HepG2 (cell line): ENCODE measurements around the gene ARL11. TPM values are rescaled to one million over a fixed set of nuclear protein-coding genes. Genes with fewer than 3 reads are reported as not detected.

Experiments
- CCAR2 ChIP-seq: fragments of 200-400 bp; formaldehyde crosslinking; optimal IDR thresholded peaks from 2 replicates; pipeline ENCODE3; 2018; ENCODE audit warnings: low read depth, mild to moderate bottlenecking, low read length, moderate library complexity
- CENPT ChIP-seq: sonication (generic); formaldehyde crosslinking; IDR thresholded peaks from 2 replicates; pipeline ENCODE4 v1.8.0; 2022; ENCODE audit warnings: low read depth, mild to moderate bottlenecking, moderate library complexity, missing genetic modification reagents
- FOXP4 ChIP-seq: sonication (generic); formaldehyde crosslinking; IDR thresholded peaks from 2 replicates; pipeline ENCODE4 v1.4.0; 2020; ENCODE audit warnings: missing genetic modification reagents
- JDP2 ChIP-seq: sonication (generic); formaldehyde crosslinking; IDR thresholded peaks from 2 replicates; pipeline ENCODE4 v1.8.1; 2022; ENCODE audit warnings: missing genetic modification reagents, borderline replicate concordance
- MLXIP ChIP-seq: sonication (generic); formaldehyde crosslinking; IDR thresholded peaks from 2 replicates; pipeline ENCODE4 v1.9.0; 2021; ENCODE audit warnings: missing genetic modification reagents, borderline replicate concordance
- MTF2 ChIP-seq: sonication (generic); formaldehyde crosslinking; IDR thresholded peaks from 2 replicates; pipeline ENCODE4 v1.5.0; 2020; ENCODE audit warnings: missing genetic modification reagents, borderline replicate concordance
- PHF8 ChIP-seq: sonication (generic); formaldehyde crosslinking; IDR thresholded peaks from 2 replicates; pipeline ENCODE4 v1.5.0; 2020; ENCODE audit warnings: missing genetic modification reagents
- SRSF1 ChIP-seq: fragments of 200-400 bp; formaldehyde crosslinking; optimal IDR thresholded peaks from 2 replicates; pipeline ENCODE3; 2017; ENCODE audit warnings: mild to moderate bottlenecking, low read depth, low read length, moderate library complexity
- ZMAT3 ChIP-seq: sonication (generic); formaldehyde crosslinking; conservative IDR thresholded peaks from 2 replicates; pipeline ENCODE4 v1.7.0; 2021; ENCODE audit warnings: missing genetic modification reagents
- ZNF333 ChIP-seq: sonication (generic); formaldehyde crosslinking; IDR thresholded peaks from 2 replicates; pipeline ENCODE4 v1.4.0; 2020; ENCODE audit warnings: mild to moderate bottlenecking, missing genetic modification reagents, borderline replicate concordance
- polyA plus RNA-seq, 8 experiments: library from polyadenylated mRNA; depleted of rRNA in 3 of 8; stranded (reverse) in 7 of 8; unstranded in 1 of 8; fragments of >200 nt; fragmentation: Illumina TruSeq in 4 of 8; extraction: Trizol in 4 of 8; gene quantifications; 2 replicates each; pipeline versions ENCODE4 v1.2.1 to v1.2.3, GENCODE V29; 2011 to 2016; ENCODE audit warnings: low read depth in 4 of 8, missing spikeins in 1 of 8, mixed read lengths in 1 of 8; ENCODE audit not compliant: insufficient read depth in 1 of 8
- total RNA-seq, 5 experiments: library from RNA; depleted of rRNA; stranded (reverse); fragments of >200 nt; fragmentation: Illumina TruSeq; extraction: Trizol; gene quantifications; 2 replicates each; pipeline ENCODE4 v1.2.3, GENCODE V29; 2016; ENCODE audit warnings: low read depth in 1 of 5
- TF ChIP-seq, protein P1 (sequence below), 2 experiments: fragments of 450-650 bp in 1 of 2; sonication (generic) in 1 of 2; formaldehyde crosslinking in 1 of 2; IDR thresholded peaks; 2 replicates each; pipeline versions ENCODE4 v1.6.1 to v1.8.0; 2016 to 2022; ENCODE audit warnings: antibody characterized with exemption in 1 of 2, mild to moderate bottlenecking in 1 of 2, missing genetic modification reagents in 1 of 2

ARL11 gene
- total and polyA plus RNA-seq, 2 of the 13 experiments (the other 11 are each of a cell fraction or from before 2014, with no cell fraction given): 0.04 to 0.22 TPM

- TF ChIP-seq, protein P1, sequence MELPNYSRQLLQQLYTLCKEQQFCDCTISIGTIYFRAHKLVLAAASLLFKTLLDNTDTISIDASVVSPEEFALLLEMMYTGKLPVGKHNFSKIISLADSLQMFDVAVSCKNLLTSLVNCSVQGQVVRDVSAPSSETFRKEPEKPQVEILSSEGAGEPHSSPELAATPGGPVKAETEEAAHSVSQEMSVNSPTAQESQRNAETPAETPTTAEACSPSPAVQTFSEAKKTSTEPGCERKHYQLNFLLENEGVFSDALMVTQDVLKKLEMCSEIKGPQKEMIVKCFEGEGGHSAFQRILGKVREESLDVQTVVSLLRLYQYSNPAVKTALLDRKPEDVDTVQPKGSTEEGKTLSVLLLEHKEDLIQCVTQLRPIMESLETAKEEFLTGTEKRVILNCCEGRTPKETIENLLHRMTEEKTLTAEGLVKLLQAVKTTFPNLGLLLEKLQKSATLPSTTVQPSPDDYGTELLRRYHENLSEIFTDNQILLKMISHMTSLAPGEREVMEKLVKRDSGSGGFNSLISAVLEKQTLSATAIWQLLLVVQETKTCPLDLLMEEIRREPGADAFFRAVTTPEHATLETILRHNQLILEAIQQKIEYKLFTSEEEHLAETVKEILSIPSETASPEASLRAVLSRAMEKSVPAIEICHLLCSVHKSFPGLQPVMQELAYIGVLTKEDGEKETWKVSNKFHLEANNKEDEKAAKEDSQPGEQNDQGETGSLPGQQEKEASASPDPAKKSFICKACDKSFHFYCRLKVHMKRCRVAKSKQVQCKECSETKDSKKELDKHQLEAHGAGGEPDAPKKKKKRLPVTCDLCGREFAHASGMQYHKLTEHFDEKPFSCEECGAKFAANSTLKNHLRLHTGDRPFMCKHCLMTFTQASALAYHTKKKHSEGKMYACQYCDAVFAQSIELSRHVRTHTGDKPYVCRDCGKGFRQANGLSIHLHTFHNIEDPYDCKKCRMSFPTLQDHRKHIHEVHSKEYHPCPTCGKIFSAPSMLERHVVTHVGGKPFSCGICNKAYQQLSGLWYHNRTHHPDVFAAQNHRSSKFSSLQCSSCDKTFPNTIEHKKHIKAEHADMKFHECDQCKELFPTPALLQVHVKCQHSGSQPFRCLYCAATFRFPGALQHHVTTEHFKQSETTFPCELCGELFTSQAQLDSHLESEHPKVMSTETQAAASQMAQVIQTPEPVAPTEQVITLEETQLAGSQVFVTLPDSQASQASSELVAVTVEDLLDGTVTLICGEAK (IDR thresholded peaks at IDR 0.05): no peak
- TF ChIP-seq, protein P1 (CRISPR knock-in tag; IDR thresholded peaks at IDR 0.05): peak; percentile 70
- TF ChIP-seq SRSF1: peak; percentile 77
- TF ChIP-seq CENPT (CRISPR knock-in tag): 0 out of 2 replicates have a peak, but pooled peaks have one; percentile 59
- no peak for TF ChIP-seq CCAR2
- no peak for TF ChIP-seq JDP2
- TF ChIP-seq PHF8 (CRISPR knock-in tag): peak; percentile 87
- peak; percentile 35; the same call in 1 of the 2 replicates for TF ChIP-seq MTF2 (CRISPR knock-in tag)
- TF ChIP-seq FOXP4: peak; percentile 23; the same call in 1 of the 2 replicates
- TF ChIP-seq ZNF333 (CRISPR knock-in tag): peak; percentile 63; the same call in 1 of the 2 replicates
- peak; percentile 59 for TF ChIP-seq ZMAT3
- TF ChIP-seq MLXIP (CRISPR knock-in tag): 0 out of 2 replicates have a peak, but pooled peaks have one; percentile 17
Measured at GRCh38 chr13:49585220-49586157, 42.8 kb upstream of the ARL11 start, which contains the start of gene RCBTB1 (continued).
